H9 (cell line): ENCODE data around the gene KCNMB2. TPM values are rescaled to one million over a fixed set of nuclear protein-coding genes. Genes with fewer than 3 reads are reported as not detected.

Source experiments
- DNase-seq: peaks from one replicate; pipeline ENCODE4 v3.0.0-alpha.2; 2017
- H2AFZ ChIP-seq: one replicate; pipeline ENCODE4 v1.6.1; 2013; ENCODE audit warnings: mild to moderate bottlenecking, low read length, control low read depth, moderate library complexity
- H2AK5ac ChIP-seq: 2 replicates; pipeline ENCODE4 v1.6.1; 2013; ENCODE audit warnings: low read length, control low read depth, mixed read lengths; ENCODE audit not compliant: insufficient read length
- H2BK120ac ChIP-seq: one replicate; pipeline ENCODE4 v1.6.1; 2013; ENCODE audit warnings: low read depth, mild to moderate bottlenecking, low read length, control low read depth, inconsistent platforms; ENCODE audit not compliant: poor library complexity, severe bottlenecking
- H2BK12ac ChIP-seq: 2 replicates; pipeline ENCODE4 v1.6.1; 2013; ENCODE audit warnings: low read length, control low read depth, mixed read lengths, low read depth; ENCODE audit not compliant: insufficient read length
- H2BK15ac ChIP-seq: 2 replicates; pipeline ENCODE4 v1.6.1; 2013; ENCODE audit warnings: low read depth, low read length, control low read depth
- H2BK20ac ChIP-seq: one replicate; pipeline ENCODE4 v1.6.1; 2013; ENCODE audit warnings: low read depth, mild to moderate bottlenecking, low read length, control low read depth, inconsistent platforms; ENCODE audit not compliant: poor library complexity, severe bottlenecking
- H2BK5ac ChIP-seq: 2 replicates; pipeline ENCODE4 v1.6.1; 2013; ENCODE audit warnings: low read length, control low read depth, mixed read lengths; ENCODE audit not compliant: insufficient read length
- H3K14ac ChIP-seq: 2 replicates; pipeline ENCODE4 v1.6.1; 2013; ENCODE audit warnings: low read length, control low read depth; ENCODE audit not compliant: insufficient read depth
- H3K18ac ChIP-seq: 2 replicates; pipeline ENCODE4 v1.6.1; 2013; ENCODE audit warnings: low read depth, mild to moderate bottlenecking, mixed read lengths, low read length, control low read depth; ENCODE audit not compliant: insufficient read length
- H3K23ac ChIP-seq: 2 replicates; pipeline ENCODE4 v1.6.1; 2013; ENCODE audit warnings: low read length, control low read depth, mixed read lengths, low read depth; ENCODE audit not compliant: insufficient read length
- H3K23me2 ChIP-seq: 2 replicates; pipeline ENCODE4 v1.6.1; 2013; ENCODE audit warnings: low read depth, mild to moderate bottlenecking, mixed read lengths, low read length, control low read depth; ENCODE audit not compliant: insufficient read length, poor library complexity, severe bottlenecking
- H3K27ac ChIP-seq: 2 replicates; pipeline ENCODE4 v1.5.1; 2013; ENCODE audit warnings: low read length, control low read depth, mixed read lengths, low read depth; ENCODE audit not compliant: insufficient read length
- H3K27me3 ChIP-seq: 2 replicates; pipeline ENCODE4 v1.6.1; 2013; ENCODE audit warnings: low read length, control low read depth, inconsistent platforms; ENCODE audit not compliant: insufficient read depth
- H3K4ac ChIP-seq: 2 replicates; pipeline ENCODE4 v1.6.1; 2013; ENCODE audit warnings: low read depth, mild to moderate bottlenecking, control low read depth, inconsistent platforms, low read length, moderate library complexity
- H3K4me1 ChIP-seq: 2 replicates; pipeline ENCODE4 v1.6.1; 2013; ENCODE audit warnings: low read length, control low read depth, inconsistent platforms; ENCODE audit not compliant: insufficient read depth
- H3K4me2 ChIP-seq: 2 replicates; pipeline ENCODE4 v1.6.1; 2013; ENCODE audit warnings: low read length, control low read depth, mixed read lengths; ENCODE audit not compliant: insufficient read length, insufficient read depth
- H3K56ac ChIP-seq: 2 replicates; pipeline ENCODE4 v1.6.1; 2013; ENCODE audit warnings: low read depth, mild to moderate bottlenecking, mixed read lengths, low read length, control low read depth; ENCODE audit not compliant: insufficient read length
- H3K79me1 ChIP-seq: 2 replicates; pipeline ENCODE4 v1.6.1; 2013; ENCODE audit warnings: low read depth, mild to moderate bottlenecking, moderate library complexity, low read length, control low read depth, inconsistent platforms; ENCODE audit not compliant: insufficient read depth, poor library complexity, severe bottlenecking
- H3K79me2 ChIP-seq: 2 replicates; pipeline ENCODE4 v1.6.1; 2013; ENCODE audit warnings: low read length, control low read depth, inconsistent platforms; ENCODE audit not compliant: insufficient read depth
- H3K9ac ChIP-seq: 2 replicates; pipeline ENCODE4 v1.6.1; 2013; ENCODE audit warnings: low read length, control low read depth, mixed read lengths; ENCODE audit not compliant: insufficient read length; ENCODE audit errors: extremely low read depth
- H3K9me3 ChIP-seq: one replicate; pipeline ENCODE4 v1.6.1; 2013; ENCODE audit warnings: low read depth, low read length, inconsistent platforms; ENCODE audit not compliant: control insufficient read depth
- H3T11ph ChIP-seq: one replicate; pipeline ENCODE4 v1.6.1; 2013; ENCODE audit warnings: mild to moderate bottlenecking, low read length, control low read depth, inconsistent platforms
- H4K20me1 ChIP-seq: one replicate; pipeline ENCODE4 v1.6.1; 2013; ENCODE audit not compliant: control insufficient read depth, insufficient read length, insufficient read depth
- H4K5ac ChIP-seq: 2 replicates; pipeline ENCODE4 v1.6.1; 2013; ENCODE audit warnings: low read depth, mild to moderate bottlenecking, mixed read lengths, low read length, control low read depth; ENCODE audit not compliant: insufficient read length
- H4K8ac ChIP-seq: replicated peaks from 2 replicates; pipeline ENCODE4 v1.6.1; 2013; ENCODE audit warnings: low read length, control low read depth, mixed read lengths, low read depth; ENCODE audit not compliant: insufficient read length
- H4K91ac ChIP-seq: 2 replicates; pipeline ENCODE4 v1.6.1; 2013; ENCODE audit warnings: low read depth, mild to moderate bottlenecking, moderate library complexity, mixed read lengths, low read length, control low read depth; ENCODE audit not compliant: insufficient read length
- H3K27ac Mint-ChIP-seq, 3 experiments: 2 replicates in 2 of 3; 3 replicates in 1 of 3; pipeline ENCODE4 v1.8.0; 2020 to 2021; ENCODE audit warnings: mixed read lengths in 3 of 3, mild to moderate bottlenecking in 1 of 3, moderate library complexity in 1 of 3
- H3K27me3 Mint-ChIP-seq: 2 replicates; pipeline ENCODE4 v1.8.0; 2021; ENCODE audit warnings: low read depth, mild to moderate bottlenecking, moderate library complexity, mixed read lengths
- H3K36me3 Mint-ChIP-seq, 3 experiments: 2 replicates in 2 of 3; 3 replicates in 1 of 3; pipeline ENCODE4 v1.8.0; 2020 to 2021; ENCODE audit warnings: low read depth in 3 of 3, mixed read lengths in 3 of 3; ENCODE audit not compliant: insufficient read depth in 1 of 3
- H3K4me1 Mint-ChIP-seq, 2 experiments: 2 replicates each; pipeline ENCODE4 v1.8.0; 2020; ENCODE audit warnings: mixed read lengths in 2 of 2
- H3K4me3 Mint-ChIP-seq, 2 experiments: 2 replicates in 1 of 2; 3 replicates in 1 of 2; pipeline ENCODE4 v1.8.0; 2020 to 2021; ENCODE audit warnings: mild to moderate bottlenecking in 2 of 2, mixed read lengths in 2 of 2, moderate library complexity in 1 of 2
- H3K9me3 Mint-ChIP-seq, 2 experiments: 2 replicates in 1 of 2; 3 replicates in 1 of 2; pipeline ENCODE4 v1.8.0; 2020; ENCODE audit warnings: mild to moderate bottlenecking in 2 of 2, mixed read lengths in 2 of 2, moderate library complexity in 1 of 2
- CTCF ChIP-seq: fragments of 200-600 bp; sonication (generic); conservative IDR thresholded peaks from 3 replicates; pipeline ENCODE4 v1.8.0; 2021; ENCODE audit warnings: antibody characterized with exemption, mild to moderate bottlenecking
- WGBS: extraction: QIAGEN DNeasy Blood & Tissue Kit; methylation state at CpG from one replicate; pipeline ENCODE4 v1.1.7; 2013; ENCODE audit warnings: missing lambda C conversion rate, low lambda C conversion rate, mixed read lengths; ENCODE audit not compliant: insufficient read length; ENCODE audit errors: extremely low coverage; 5-methylcytosine and 5-hydroxymethylcytosine counted together
- total RNA-seq: library from RNA; stranded (reverse); gene quantifications from 2 replicates; pipeline ENCODE4 v1.2.1, GENCODE V29; 2021

Gene KCNMB2
- total RNA-seq, 1 experiment from 2014 or later: not detected

GRCh38 chr3:178584722-178585380 lies 48.6 kb downstream of the KCNMB2 start:
- Histone ChIP-seq H2BK120ac (no peak overlapping the region), H3K9ac (no peak overlapping the region), H3K18ac (no peak overlapping the region), H4K20me1 (no peaks in the 10 kb centered on the region), H3K4me2 (no peak overlapping the region), H4K5ac (no peak overlapping the region), H3K27ac (no peak overlapping the region), H2BK12ac (no peak overlapping the region), H3K4me1 (no peaks in the 10 kb centered on the region), H2BK20ac (no peak overlapping the region), H3K14ac (no peak overlapping the region), H2AFZ (no peak overlapping the region), H3T11ph (no peak overlapping the region), H2BK5ac (no peak overlapping the region), H3K23ac (no peak overlapping the region), H3K56ac (no peak overlapping the region), H3K27me3 (no peaks in the 10 kb centered on the region), H3K79me1 (no peaks in the 10 kb centered on the region), H2BK15ac (no peak overlapping the region), H2AK5ac (no peak overlapping the region), H4K8ac (no peak overlapping the region), H3K79me2 (no peaks in the 10 kb centered on the region), H3K4ac (no peak overlapping the region), H3K23me2 (no peaks in the 10 kb centered on the region), H3K9me3 (no peaks in the 10 kb centered on the region), H4K91ac (no peak overlapping the region)
- H3K4me1 Mint-ChIP-seq: peaks cover 0 to 4% of the 10 kb centered on the region in 2 experiments; a peak in 1 of 4 replicates
- no peak for TF ChIP-seq CTCF
- DNase-seq: no peak
- no peak overlapping the region for H3K4me3 Mint-ChIP-seq
- WGBS: no CpG with 5 or more reads among the region's 5 CpGs
- no peaks in the 10 kb centered on the region; a peak in 1 of 7 replicates for H3K36me3 Mint-ChIP-seq
- H3K27me3 Mint-ChIP-seq: no peaks in the 10 kb centered on the region
- peaks cover under 1 to 5% of the 10 kb centered on the region in 2 experiments; a peak in 3 of 5 replicates for H3K9me3 Mint-ChIP-seq
- no peak overlapping the region for H3K27ac Mint-ChIP-seq
